ENCODE results near the gene CSF3R. TPM values are rescaled to one million over a fixed set of nuclear protein-coding genes. Genes with fewer than 3 reads are reported as not detected.

The CSF3R gene
- total RNA-seq, 3 donors from 2014 or later (not counting 1 experiment from before 2014, with no cell fraction given) = 5.7 to 74.9 (median 11.7) TPM

GRCh38 chr1:36520056-36520455 lies 37.3 kb upstream of the CSF3R start:
- Histone ChIP-seq H3K27ac (ENCODE audit: low read length) (no peak overlapping the region), H3K4me1 (ENCODE audit: control insufficient read depth, insufficient read depth, low read length) (no peaks in the 10 kb centered on the region), H3K9me3 (ENCODE audit: control insufficient read depth, insufficient read depth, low read length) (no peaks in the 10 kb centered on the region), H3K4me3 (ENCODE audit: low read length) (no peak overlapping the region), H3K27me3 (ENCODE audit: control insufficient read depth, insufficient read depth, low read length) (no peaks in the 10 kb centered on the region), H3K36me3 (ENCODE audit: control insufficient read depth, insufficient read depth, low read length) (no peaks in the 10 kb centered on the region)
- WGBS (ENCODE audit: insufficient coverage) = 80% methylated on average over 6 of the region's 8 CpGs
- ATAC-seq (no peak), DNase-seq (no peak)
- Mint-ChIP-seq H3K27me3 (ENCODE audit: low read depth in 2 of 2) (peaks cover 0 to 2% of the 10 kb centered on the region in 2 donors), H3K4me1 (no peaks in the 10 kb centered on the region), H3K36me3 (no peaks in the 10 kb centered on the region), H3K9me3 (no peaks in the 10 kb centered on the region), H3K27ac (no peak overlapping the region), H3K4me3 (no peak overlapping the region)
- intact Hi-C loops (cut with micrococcal nuclease) = no loop called here
- no peak for TF ChIP-seq CTCF (IDR thresholded peaks at IDR 0.05)

- no peak for TF ChIP-seq CTCF (IDR thresholded peaks at IDR 0.05)
- H3K4me1 Mint-ChIP-seq = no peaks in the 10 kb centered on the region
- ATAC-seq = no peak
- Histone ChIP-seq H3K27ac (ENCODE audit: low read length) (no peak overlapping the region), H3K9me3 (ENCODE audit: control insufficient read depth, insufficient read depth, low read length) (no peaks in the 10 kb centered on the region), H3K4me3 (ENCODE audit: low read length) (no peak overlapping the region), H3K36me3 (ENCODE audit: control insufficient read depth, insufficient read depth, low read length) (no peaks in the 10 kb centered on the region), H3K27me3 (ENCODE audit: control insufficient read depth, insufficient read depth, low read length) (no peaks in the 10 kb centered on the region), H3K4me1 (ENCODE audit: control insufficient read depth, insufficient read depth, low read length) (no peaks in the 10 kb centered on the region)
- no peak for DNase-seq
- H3K36me3 Mint-ChIP-seq = no peaks in the 10 kb centered on the region
- H3K9me3 Mint-ChIP-seq = no peaks in the 10 kb centered on the region
- 79% methylated on average over 14 of the region's 16 CpGs for WGBS (ENCODE audit: insufficient coverage)
- no peak overlapping the region for H3K4me3 Mint-ChIP-seq
- H3K27me3 Mint-ChIP-seq (ENCODE audit: low read depth in 2 of 2) = peaks cover 0 to 2% of the 10 kb centered on the region in 2 donors
- intact Hi-C loops (cut with micrococcal nuclease) = loop anchor here (5.0 kb wide), 1 partner anchor 915 kb away; no protein-coding TSS in a partner anchor
- no peak overlapping the region for H3K27ac Mint-ChIP-seq
Measured at GRCh38 chr1:36517011-36517771, 34.5 kb upstream of the CSF3R start.

- intact Hi-C loops (cut with micrococcal nuclease) = loop anchor here (5.0 kb wide), 1 partner anchor 916 kb away; no protein-coding TSS in a partner anchor
- no peaks in the 10 kb centered on the region for H3K36me3 ChIP-seq (ENCODE audit: control insufficient read depth, insufficient read depth, low read length)
- no peaks in the 10 kb centered on the region for H3K27me3 ChIP-seq (ENCODE audit: control insufficient read depth, insufficient read depth, low read length)
- DNase-seq (peak; percentile 37 to 71), ATAC-seq (peak; percentile 47 to 65 (median 64))
- H3K36me3 Mint-ChIP-seq = no peaks in the 10 kb centered on the region
- no peaks in the 10 kb centered on the region for H3K9me3 ChIP-seq (ENCODE audit: control insufficient read depth, insufficient read depth, low read length)
- H3K4me1 Mint-ChIP-seq = no peaks in the 10 kb centered on the region
- 59% methylated on average over 10 of the region's 10 CpGs for WGBS (ENCODE audit: insufficient coverage)
- H3K27me3 Mint-ChIP-seq (ENCODE audit: low read depth in 2 of 2) = peaks cover 0 to 2% of the 10 kb centered on the region in 2 donors
- H3K4me3 Mint-ChIP-seq = no peak overlapping the region
- no peak overlapping the region for H3K4me3 ChIP-seq (ENCODE audit: low read length)
- TF ChIP-seq CTCF (IDR thresholded peaks at IDR 0.05) = peak; percentile 71
- no peak overlapping the region for H3K27ac Mint-ChIP-seq
- H3K27ac ChIP-seq (ENCODE audit: low read length) = no peak overlapping the region
- H3K9me3 Mint-ChIP-seq = no peaks in the 10 kb centered on the region
- H3K4me1 ChIP-seq (ENCODE audit: control insufficient read depth, insufficient read depth, low read length) = no peaks in the 10 kb centered on the region
Measured at GRCh38 chr1:36516372-36517010, 33.8 kb upstream of the CSF3R start.
